Stimulated activated CD4-positive, alpha-beta T cell treated with anti-CD3 and anti-CD28 coated beads, Interleukin-1b, Interleukin-23, amount 100 ng/mL, for 4 hours (primary cell): Measurements from ENCODE around the gene PTPRN2.

Experiments used
- DNase-seq, 2 donors: peaks; one replicate each; pipeline ENCODE4 v3.0.0-alpha.2; 2020; ENCODE audit warnings: low read depth in 2 of 2

PTPRN2 gene

GRCh38 chr7:158576050-158576762 is 11.4 kb downstream of the PTPRN2 start:
- no peak for DNase-seq

GRCh38 chr7:158574308-158575036 is 13.2 kb downstream of the PTPRN2 start:
- no peak for DNase-seq

DNA sequence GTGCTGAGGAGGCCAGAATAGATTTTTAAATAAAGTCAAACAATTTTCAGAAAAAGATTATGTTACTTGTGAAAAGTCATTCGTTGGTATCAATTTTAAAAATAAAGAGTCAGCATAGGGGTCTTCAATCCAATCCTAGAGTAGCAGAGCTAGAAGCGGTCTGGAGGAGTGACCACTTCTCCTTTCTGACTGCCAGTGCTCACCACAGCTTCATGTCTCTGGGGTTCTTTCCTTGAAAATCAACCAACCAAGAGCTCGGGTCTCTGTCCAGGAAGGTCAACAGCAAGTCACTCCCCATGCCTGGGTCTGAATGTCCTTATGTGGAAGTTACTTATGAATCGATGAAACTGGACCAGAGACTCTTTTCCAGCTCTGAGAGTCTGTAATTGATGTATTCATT is 14.3 kb downstream of the PTPRN2 start:
- DNase-seq, result no peak

DNA sequence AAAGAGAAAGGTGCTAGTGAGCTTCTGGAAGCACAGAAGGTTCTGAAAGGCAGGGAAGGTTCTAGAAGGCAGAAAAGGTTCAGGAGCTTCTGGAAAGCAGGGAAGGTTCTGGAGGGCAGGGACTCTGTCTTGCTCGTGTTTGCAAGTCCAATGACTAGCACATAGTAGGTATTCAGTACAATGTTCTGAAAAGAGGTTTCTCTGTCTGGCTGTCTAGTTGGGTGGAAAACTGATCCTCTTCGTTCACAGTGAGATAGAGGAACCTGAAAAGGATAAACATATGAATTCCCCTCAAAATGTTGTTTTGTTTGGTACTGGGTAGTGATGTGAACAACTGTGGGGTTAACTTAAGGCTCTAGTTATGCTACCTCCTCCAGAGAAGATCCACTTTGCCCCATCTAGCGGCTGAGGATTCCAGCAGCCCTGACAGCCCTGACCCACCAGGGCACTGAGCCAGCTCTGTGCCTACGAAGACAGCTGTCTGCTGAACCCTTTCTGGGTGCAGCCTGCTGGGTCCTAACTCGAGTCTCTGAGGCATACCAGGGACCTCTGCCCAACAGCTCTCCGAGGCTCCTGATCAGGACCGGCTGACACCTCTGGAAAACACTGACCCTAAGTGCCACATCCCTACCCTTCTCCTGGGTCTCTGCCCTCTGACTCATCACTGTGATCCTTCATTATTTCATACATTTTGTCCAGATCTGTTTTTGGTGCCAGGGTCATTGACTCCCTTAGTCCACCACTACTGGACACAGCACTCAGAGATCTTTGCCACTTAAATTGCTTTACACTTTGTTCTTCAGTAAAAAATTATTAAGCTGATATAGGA is 15.4 kb downstream of the PTPRN2 start:
- DNase-seq, result no peak

GRCh38 chr7:158570449-158571170 is 17.0 kb downstream of the PTPRN2 start:
- no peak for DNase-seq

- no peak for DNase-seq
These were observed 17.7 kb downstream of the PTPRN2 start for GRCh38 chr7:158569858-158570323.

DNA sequence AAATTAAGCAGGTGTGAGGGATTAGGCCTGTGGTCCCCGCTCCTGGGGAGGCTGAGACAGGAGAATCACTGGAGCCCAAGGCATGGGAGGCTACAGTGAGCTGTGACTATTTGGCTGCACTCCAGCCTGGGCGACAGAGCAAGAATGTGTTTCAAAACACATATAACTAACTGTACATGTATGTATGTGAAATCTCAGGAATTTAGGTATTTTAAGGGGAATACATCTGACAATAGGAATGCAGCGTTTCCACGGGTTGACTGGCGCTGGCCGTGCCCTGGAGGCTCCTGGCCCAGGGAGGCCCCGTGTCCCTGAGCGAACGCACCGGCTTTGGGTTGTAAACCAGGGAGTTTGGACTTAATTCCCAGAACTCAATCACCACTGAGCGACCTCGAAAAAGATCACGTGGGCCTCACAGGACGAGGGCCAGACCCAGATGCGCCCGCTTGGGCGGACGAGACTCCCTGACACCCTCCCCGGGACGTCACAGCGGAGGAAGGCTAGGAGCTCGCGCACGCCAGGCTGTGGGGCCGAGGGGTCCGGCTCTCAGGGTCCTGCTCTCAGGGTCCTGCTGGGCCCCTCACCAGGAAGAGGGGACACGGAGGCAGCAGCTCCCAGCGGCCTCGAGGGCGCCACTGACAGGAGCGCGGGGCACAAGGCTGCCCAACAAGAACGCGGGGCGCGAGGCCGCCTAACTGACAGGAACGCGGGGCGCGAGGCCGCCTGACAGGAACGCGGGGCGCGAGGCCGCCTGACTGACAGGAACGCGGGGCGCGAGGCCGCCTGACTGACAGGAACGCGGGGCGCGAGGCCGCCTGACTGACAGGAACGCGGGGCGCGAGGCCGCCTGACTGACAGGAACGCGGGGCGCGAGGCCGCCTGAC is 18.4 kb downstream of the PTPRN2 start:
- DNase-seq, result no peak

GRCh38 chr7:158567153-158567603 is 20.4 kb downstream of the PTPRN2 start:
- no peak for DNase-seq

- no peak for DNase-seq
These were observed 23.0 kb downstream of the PTPRN2 start for GRCh38 chr7:158564663-158565035.

DNA sequence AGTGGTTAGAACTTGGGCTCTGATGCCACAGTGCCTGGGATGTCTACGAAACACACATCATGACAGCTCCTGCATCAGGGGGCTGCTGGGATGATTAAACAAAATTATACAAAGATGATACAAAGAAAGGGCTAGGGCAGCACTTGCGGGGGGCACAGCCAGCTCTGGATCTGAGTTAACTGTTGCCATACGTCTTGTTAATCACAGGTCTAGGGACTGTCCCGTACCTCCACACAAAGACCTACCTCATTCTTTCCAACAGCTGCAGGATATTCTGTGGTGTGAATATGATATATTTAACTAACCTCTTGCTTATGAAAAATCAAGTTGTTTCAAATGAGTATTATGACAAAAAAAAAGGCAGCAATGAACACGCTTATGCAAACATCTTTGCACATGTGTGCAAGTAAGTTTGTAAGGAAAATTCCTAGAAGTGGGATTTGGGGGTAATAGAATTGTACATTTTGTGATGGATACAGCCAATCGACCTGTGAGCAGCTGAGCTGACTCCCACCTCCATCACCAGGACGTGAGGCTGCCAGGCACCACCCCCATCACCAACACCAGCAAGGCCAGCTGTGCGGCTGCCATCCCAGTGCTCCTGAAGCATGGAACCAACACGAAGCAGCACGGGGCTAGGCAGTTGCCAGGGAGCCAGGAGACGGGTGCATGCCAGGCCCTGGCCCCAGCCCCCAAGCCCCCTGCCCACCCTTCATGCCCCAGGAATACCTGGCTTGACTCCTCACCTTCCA is 23.5 kb downstream of the PTPRN2 start:
- no peak for DNase-seq

GRCh38 chr7:158563051-158563450 is 24.6 kb downstream of the PTPRN2 start:
- DNase-seq, result no peak

DNA sequence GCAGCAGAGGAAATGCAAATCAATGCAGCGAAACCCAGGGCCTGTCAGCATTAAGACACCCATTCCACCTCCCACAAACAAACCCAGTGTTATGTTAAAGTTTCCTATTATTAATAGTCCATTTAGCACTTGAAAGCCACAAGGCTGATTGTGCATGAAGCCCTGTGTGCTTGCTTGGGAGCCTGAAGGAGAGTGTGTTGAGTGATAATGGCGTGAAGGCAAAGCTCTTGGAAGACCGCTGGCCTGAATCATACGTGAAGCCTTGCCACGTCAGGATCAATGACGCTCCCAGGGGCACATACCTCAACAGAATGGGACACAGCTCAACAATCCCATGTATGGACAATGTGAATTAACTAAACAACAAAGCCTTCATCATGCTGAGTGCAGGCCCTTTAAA is 25.1 kb downstream of the PTPRN2 start:
- DNase-seq, result no peak

- no peak for DNase-seq
These were observed 26.0 kb downstream of the PTPRN2 start for GRCh38 chr7:158561659-158562058.

DNA sequence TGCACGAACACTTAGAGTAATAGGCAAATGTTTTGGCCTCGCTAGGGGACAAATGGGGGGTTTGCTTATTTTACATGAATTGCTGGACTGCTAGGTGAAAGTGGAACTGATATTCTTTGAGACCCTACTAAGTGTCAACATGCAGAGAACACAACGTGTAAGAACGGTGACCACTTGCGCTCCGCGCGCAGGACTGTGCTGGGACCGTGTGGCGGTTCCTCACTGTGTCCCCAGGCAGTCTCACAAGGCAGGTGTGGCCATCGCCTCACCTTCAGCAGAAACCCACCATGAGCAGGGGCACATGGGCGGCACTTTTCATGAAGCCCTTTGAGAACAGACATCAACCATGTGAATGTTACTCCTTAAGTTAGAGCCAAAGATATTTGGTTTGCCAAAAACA is 27.2 kb downstream of the PTPRN2 start:
- DNase-seq, result no peak

DNA sequence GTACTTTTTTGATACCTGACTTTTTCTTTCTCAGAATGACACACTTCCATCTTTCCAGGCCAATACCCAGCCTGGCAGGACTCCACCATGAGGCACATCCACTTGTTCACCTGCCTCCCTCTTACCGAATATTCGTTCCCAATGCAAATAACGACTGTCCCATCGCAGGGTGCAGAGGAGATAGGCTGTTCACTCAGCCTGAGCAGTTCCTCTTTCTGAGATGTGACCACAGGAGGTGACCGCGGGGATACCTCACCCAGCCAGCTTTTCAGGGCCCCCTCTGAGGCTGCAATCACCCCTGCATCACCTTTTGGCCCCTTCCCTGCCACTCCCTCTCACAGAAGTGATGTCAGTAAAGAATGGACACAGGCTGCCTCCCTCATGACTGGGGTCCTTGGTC is 28.3 kb downstream of the PTPRN2 start:
- DNase-seq, result no peak

DNA sequence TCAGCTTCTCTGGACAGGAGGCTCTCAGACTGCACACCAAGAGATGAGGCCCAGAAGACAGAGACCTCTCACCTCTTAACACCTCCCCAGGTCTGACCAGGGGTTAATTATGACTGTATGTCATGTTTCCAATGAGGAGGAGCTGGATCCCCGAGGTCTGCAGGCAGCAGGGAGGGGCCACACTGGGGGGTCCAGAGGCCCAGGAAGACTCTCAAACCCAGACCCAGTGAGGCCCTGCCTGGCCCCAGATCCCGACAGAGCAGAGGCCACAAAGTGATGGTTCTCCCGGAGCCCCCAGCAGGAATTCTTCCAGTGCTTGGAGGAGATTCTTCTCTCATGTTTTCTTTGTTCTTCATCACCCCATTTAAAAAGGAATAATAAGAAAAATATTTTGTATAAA is 28.8 kb downstream of the PTPRN2 start:
- DNase-seq, result no peak

DNA sequence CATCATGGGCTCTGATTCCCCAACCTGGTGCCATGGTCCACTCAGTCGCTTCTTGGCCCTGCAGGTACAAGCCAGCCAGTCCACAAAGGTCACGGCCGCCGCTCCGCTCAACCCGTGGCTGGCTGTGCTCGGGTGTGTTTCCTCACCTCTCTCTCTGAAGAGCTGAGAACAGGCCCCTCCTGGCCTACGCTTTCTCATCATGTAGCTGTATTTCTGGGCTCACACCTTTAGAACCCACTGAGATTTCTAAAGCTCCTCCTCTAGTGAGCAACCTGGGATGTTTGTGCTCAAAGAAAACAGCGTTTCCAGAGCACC is 30.2 kb downstream of the PTPRN2 start:
- no peak for DNase-seq

DNA sequence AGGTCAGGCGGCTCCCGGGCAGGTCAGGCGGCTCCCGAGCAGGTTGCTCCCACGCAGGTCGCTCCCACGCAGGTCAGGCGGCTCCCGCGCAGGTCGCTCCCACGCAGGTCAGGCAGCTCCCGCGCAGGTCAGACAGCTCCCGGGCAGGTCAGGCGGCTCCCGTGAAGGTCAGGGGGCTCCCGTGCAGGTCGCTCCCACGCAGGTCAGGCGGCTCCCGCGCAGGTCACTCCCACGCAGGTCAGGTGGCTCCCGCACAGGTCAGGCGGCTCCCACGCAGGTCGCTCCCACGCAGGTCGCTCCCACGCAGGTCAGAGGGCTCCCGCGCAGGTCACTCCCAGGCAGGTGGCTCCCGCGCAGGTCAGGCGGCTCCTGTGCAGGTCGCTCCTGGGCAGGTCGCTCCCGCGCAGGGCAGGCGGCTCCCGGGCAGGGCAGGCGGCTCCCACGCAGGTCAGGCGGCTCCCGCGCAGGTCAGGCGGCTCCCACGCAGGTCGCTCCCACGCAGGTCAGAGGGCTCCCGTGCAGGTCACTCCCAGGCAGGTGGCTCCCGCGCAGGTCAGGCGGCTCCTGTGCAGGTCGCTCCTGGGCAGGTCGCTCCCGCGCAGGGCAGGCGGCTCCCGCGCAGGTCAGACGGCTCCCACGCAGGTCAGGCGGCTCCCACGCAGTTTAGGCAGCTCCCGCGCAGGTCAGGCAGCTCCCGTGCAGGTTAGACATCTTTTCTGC is 30.7 kb downstream of the PTPRN2 start:
- DNase-seq, result no peak

DNA sequence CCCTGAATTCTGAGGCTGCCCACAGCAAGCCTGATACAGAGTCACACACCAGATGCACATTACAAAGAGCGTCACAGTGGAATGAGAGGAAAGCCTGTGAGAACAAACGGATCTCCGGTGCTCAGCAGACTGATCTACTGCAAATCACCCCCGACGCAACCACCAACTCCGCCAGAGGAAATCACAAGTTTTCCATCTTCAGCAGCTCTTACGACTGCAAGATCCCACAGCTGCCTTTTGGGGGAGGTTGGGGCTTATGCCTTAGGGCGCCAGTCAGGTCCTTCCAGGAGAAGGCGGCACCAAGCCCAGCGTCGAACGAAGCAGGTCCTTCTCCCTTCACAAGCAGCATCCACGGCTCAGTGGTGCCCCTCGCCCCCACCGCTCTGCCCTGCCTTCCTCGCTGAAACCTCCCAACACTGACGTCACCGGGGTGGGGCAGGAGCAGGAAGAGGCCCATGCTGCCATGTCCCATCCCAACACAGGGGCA is 32.5 kb downstream of the PTPRN2 start:
- no peak for DNase-seq
